Transverse colon (tissue), 4 donors: ENCODE results near the gene MAGEA6. TPM values are rescaled to one million over a fixed set of nuclear protein-coding genes. Genes with fewer than 3 reads are reported as not detected.
"Not testable (repeated sequence)": the region's sequence is repeated elsewhere in the genome, so short reads cannot be mapped to it uniquely, and the experiment has no call there.

ENCODE experiments used
- DNase-seq: peaks from one replicate; pipeline ENCODE4 v3.0.0-alpha.2; 2019
- H3K27ac ChIP-seq, 4 donors: fragments of 200-600 bp; sonication (generic); 2 replicates each; pipeline ENCODE4 v1.5.1; 2016 to 2018; ENCODE audit warnings: inconsistent platforms in 4 of 4
- H3K27me3 ChIP-seq: fragments of 200-600 bp; sonication (generic); 2 replicates; pipeline ENCODE4 v1.5.1; 2017; ENCODE audit warnings: inconsistent platforms
- H3K36me3 ChIP-seq, 4 donors: fragments of 200-600 bp; sonication (generic); 2 replicates each; pipeline ENCODE4 v1.5.1; 2017 to 2019; ENCODE audit warnings: inconsistent platforms in 4 of 4
- H3K4me1 ChIP-seq, 4 donors: fragments of 200-600 bp; sonication (generic); 2 replicates each; pipeline ENCODE4 v1.5.1; 2017 to 2020; ENCODE audit warnings: inconsistent platforms in 4 of 4
- H3K4me3 ChIP-seq, 4 donors: fragments of 200-600 bp; sonication (generic); 1 replicate in 1 of 4; 2 replicates in 3 of 4; pipeline versions ENCODE4 v1.5.1 to v1.6.1; 2017 to 2019; ENCODE audit warnings: inconsistent platforms in 4 of 4
- H3K9me3 ChIP-seq, 2 donors: fragments of 200-600 bp; sonication (generic); 2 replicates each; pipeline ENCODE4 v1.5.1; 2017 to 2019; ENCODE audit warnings: inconsistent platforms in 2 of 2
- EP300 ChIP-seq: sonication (generic); formaldehyde crosslinking; IDR thresholded peaks from one replicate; pipeline ENCODE4 v1.6.1; 2017; ENCODE audit warnings: antibody characterized with exemption, low read depth
- POLR2A ChIP-seq: fragments of 450-650 bp; IDR thresholded peaks from one replicate; pipeline ENCODE4 v1.6.1; 2016; ENCODE audit warnings: antibody characterized with exemption, mild to moderate bottlenecking, moderate library complexity
- POLR2AphosphoS5 ChIP-seq, 3 donors: sonication (generic); formaldehyde crosslinking; IDR thresholded peaks; one replicate each; pipeline ENCODE4 v1.6.1; 2016; ENCODE audit warnings: antibody characterized with exemption in 3 of 3
- WGBS, 2 donors: methylation state at CpG; one replicate each; pipeline ENCODE4 v1.1.5; 2018; ENCODE audit warnings: low coverage in 1 of 2; 5-methylcytosine and 5-hydroxymethylcytosine counted together
- in situ Hi-C, 4 donors: fragments of 200-750 bp; cut with MboI; loops; one replicate each; pipeline versions ENCODE4 v1.15.0 to v1.15.1; 2017; ENCODE audit warnings: low sequenced_read_pairs in 3 of 4, low pct_ligation_motif_present in 1 of 4, low pct_unique_long_range_greater_than_20kb in 1 of 4
- intact Hi-C: fragments of 100-400 bp; cut with DNase I; formaldehyde crosslinking; loops from one replicate; pipeline ENCODE4 v1.15.1; 2023; ENCODE audit warnings: low total_unique reads
- total RNA-seq, 4 donors: library from RNA; depleted of rRNA; stranded (reverse); fragments of >200 nt; gene quantifications; one replicate each; pipeline ENCODE4 v1.1.0, GENCODE V29; 2016
- TF ChIP-seq, protein P1 (sequence below), 5 experiments: fragments of 200-600 bp in 3 of 5; fragments of 450-650 bp in 2 of 5; sonication (generic) in 3 of 5; IDR thresholded peaks; 1 replicate in 2 of 5; 2 replicates in 3 of 5; pipeline ENCODE4 v1.5.1; 2016 to 2017; ENCODE audit warnings: antibody characterized with exemption in 5 of 5, inconsistent platforms in 3 of 5, mild to moderate bottlenecking in 2 of 5, moderate library complexity in 1 of 5

MAGEA6 gene, protein sequence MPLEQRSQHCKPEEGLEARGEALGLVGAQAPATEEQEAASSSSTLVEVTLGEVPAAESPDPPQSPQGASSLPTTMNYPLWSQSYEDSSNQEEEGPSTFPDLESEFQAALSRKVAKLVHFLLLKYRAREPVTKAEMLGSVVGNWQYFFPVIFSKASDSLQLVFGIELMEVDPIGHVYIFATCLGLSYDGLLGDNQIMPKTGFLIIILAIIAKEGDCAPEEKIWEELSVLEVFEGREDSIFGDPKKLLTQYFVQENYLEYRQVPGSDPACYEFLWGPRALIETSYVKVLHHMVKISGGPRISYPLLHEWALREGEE
- total RNA-seq: not detected

DNA sequence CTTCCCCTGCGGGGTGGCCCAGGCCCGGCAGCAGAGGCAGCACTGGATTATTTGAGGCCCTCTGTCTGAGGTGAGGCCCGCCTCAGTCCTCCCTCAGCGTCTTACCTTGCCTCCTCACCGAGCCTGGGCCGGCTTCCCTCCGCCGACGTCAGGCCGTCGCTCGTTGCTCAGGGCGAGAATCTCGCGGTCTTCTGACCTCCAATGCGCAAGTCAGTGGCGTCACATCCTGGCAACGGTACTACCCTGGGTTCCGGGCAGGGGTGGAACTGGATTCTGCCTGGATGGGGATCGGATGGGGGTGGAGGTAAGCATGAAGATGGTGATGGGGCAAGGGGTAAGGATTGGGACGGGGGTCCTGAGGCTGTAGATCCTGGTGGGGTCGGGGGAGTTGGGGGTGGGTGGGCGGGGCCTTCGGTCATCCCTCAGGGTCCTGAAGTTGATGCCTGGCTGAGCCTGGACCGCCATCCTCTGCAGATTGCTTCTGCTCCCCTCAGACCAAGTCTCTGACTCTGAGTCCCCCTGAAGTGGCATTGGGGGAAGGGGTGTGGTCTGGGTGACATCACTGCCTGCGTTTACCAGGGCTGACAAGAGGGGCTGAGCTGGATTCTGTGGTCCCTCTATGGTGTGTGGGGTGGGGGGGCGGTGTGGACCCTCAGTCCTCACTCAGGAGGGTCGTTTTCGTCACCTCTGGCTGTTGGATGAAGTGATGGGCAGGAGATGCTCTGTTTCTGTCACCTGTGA lies at the start of gene MAGEA6:
MAGEA6 (minus strand) TSS at position 141 of the 741 bp plus-strand sequence. CDS start 2,039 bp downstream, outside the sequence.
- in situ Hi-C loops, H3K4me1 ChIP-seq, H3K9me3 ChIP-seq, intact Hi-C loops, H3K4me3 ChIP-seq, DNase-seq, H3K27me3 ChIP-seq, H3K36me3 ChIP-seq, H3K27ac ChIP-seq: not testable (repeated sequence)
- no CpG with 5 or more reads among the region's 29 CpGs for WGBS, 2 donors

DNA sequence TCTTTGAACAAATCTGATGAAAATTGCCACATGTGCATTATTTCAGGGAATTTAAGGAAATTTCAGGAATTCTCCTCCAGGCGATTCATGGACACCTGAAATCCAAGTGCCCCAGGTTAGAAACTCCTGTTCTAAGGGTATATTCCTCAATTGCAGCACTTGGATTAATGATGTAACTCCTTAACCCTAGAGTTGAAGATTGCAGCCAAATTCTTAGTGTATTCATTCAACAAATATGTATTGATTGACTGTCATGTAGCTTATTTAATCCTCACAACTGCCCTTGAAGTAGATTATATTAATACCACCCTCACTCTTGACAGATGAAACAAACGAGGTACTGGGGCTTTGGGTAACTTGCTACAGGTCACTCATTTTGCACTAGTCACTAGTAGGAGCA lies 49.8 kb upstream of the MAGEA6 start:
- H3K27me3 ChIP-seq: no peaks in the 10 kb centered on the region
- no peak overlapping the region for H3K4me3 ChIP-seq
- no peaks in the 10 kb centered on the region for H3K4me1 ChIP-seq
- 40 to 100% methylated on average over 1 to 2 of the region's 2 CpGs for WGBS, 2 donors
- no peak overlapping the region for H3K27ac ChIP-seq
- in situ Hi-C loops: loop anchor here in 1 of 4 donors (25.0 kb wide), 1 partner anchor 1082 kb away; the partner anchor contains the start of gene CNGA2
- intact Hi-C loops: no loop called here
- H3K36me3 ChIP-seq: no peaks in the 10 kb centered on the region
- TF ChIP-seq EP300: no peak
- no peak for TF ChIP-seq POLR2A
- TF ChIP-seq, protein P1, sequence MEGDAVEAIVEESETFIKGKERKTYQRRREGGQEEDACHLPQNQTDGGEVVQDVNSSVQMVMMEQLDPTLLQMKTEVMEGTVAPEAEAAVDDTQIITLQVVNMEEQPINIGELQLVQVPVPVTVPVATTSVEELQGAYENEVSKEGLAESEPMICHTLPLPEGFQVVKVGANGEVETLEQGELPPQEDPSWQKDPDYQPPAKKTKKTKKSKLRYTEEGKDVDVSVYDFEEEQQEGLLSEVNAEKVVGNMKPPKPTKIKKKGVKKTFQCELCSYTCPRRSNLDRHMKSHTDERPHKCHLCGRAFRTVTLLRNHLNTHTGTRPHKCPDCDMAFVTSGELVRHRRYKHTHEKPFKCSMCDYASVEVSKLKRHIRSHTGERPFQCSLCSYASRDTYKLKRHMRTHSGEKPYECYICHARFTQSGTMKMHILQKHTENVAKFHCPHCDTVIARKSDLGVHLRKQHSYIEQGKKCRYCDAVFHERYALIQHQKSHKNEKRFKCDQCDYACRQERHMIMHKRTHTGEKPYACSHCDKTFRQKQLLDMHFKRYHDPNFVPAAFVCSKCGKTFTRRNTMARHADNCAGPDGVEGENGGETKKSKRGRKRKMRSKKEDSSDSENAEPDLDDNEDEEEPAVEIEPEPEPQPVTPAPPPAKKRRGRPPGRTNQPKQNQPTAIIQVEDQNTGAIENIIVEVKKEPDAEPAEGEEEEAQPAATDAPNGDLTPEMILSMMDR (IDR thresholded peaks at IDR 0.05): no peak
- no peak for TF ChIP-seq POLR2AphosphoS5 (IDR thresholded peaks at IDR 0.05)
- no peaks in the 10 kb centered on the region for H3K9me3 ChIP-seq
- no peak for DNase-seq

DNA sequence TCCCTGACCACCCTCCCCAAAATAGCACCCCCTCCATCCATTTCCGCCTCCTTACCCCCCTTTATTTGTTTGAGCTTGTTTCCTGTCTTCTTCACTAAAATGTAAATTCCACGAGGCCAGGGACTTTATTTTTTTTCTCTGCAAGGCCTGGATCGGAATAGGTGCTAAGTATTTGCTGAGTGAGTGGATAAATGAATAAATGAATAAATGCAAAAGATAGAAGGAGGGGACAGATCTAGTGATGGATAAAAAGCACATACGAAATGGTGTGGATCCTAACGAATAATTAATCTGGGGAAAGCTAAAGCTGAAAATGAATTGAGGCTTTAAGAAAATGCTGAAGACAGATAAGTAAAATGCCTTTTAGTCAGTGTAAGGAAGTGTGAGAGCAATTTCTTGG lies 48.9 kb upstream of the MAGEA6 start:
- Histone ChIP-seq H3K4me1 (peaks cover 0 to 7% (median 0%) of the 10 kb centered on the region in 4 donors), H3K9me3 (no peaks in the 10 kb centered on the region), H3K4me3 (no peak overlapping the region), H3K27ac (no peak overlapping the region), H3K27me3 (no peaks in the 10 kb centered on the region), H3K36me3 (no peaks in the 10 kb centered on the region)
- no peak for DNase-seq
- no peak for TF ChIP-seq POLR2A
- TF ChIP-seq, protein P1 (IDR thresholded peaks at IDR 0.05): no peak
- TF ChIP-seq EP300: no peak
- no peak for TF ChIP-seq POLR2AphosphoS5 (IDR thresholded peaks at IDR 0.05)
- 67 to 92% methylated on average over 2 to 5 of the region's 5 CpGs for WGBS, 2 donors
- intact Hi-C loops (no loop called here), in situ Hi-C loops (loop anchor here in 1 of 4 donors (25.0 kb wide), 1 partner anchor 1081 kb away; the partner anchor contains the start of gene CNGA2)

DNA sequence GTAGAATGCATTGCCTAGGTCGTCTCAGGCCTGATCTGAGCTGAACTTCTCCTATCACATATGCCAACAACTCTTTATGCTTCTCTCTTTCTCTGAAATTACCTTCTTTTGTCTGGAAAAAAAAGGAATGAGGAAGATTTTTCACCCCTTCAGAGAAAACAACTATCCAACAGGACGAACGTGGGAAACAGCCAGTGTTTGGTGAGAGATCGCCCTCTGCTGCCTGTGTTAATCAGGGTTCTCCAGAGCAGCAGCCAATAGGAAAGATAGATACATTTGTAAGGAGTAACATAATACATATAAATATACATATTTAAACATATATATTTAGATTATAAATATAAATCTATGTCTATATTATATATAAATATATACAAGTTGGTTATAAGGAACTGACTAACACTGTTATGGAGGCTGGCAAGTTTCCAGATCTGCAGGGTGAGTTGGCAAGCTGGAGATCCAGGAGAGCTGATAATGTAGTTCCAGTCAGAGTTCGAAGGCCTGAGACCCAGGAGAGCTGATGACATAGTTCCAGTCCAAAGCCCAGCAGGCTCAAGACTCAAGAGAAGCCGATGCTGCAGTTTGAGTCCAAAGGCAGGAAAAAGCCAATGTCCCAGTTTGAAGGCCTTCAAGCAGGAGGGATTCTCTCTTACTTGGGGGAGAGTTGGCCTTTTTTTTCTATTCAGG lies 47.7 kb upstream of the MAGEA6 start:
- H3K4me3 ChIP-seq: no peak overlapping the region
- in situ Hi-C loops: loop anchor here in 1 of 4 donors (25.0 kb wide), 1 partner anchor 1080 kb away; the partner anchor contains the start of gene CNGA2
- no peaks in the 10 kb centered on the region for H3K9me3 ChIP-seq
- 5 to 28% methylated on average over 4 to 6 of the region's 6 CpGs for WGBS, 2 donors
- H3K4me1 ChIP-seq: peaks cover 0 to 7% (median 0%) of the 10 kb centered on the region in 4 donors
- intact Hi-C loops: no loop called here
- peak; percentile 26 for DNase-seq
- no peaks in the 10 kb centered on the region for H3K27me3 ChIP-seq
- H3K36me3 ChIP-seq: no peaks in the 10 kb centered on the region
- TF ChIP-seq, protein P1 (IDR thresholded peaks at IDR 0.05): peak in 4 of 5 experiments; percentile 22 to 34 (median 26)
- no peak for TF ChIP-seq EP300
- H3K27ac ChIP-seq: no peak overlapping the region
